Activated gamma-delta T cell (primary cell): ENCODE data around the gene LMO7.
"Not testable (repeated sequence)": the region's sequence is repeated elsewhere in the genome, so short reads cannot be mapped to it uniquely, and the experiment has no call there.

Source experiments
- DNase-seq: peaks from one replicate; lab custom pipeline; 2025; lab: John Stamatoyannopoulos, UW

LMO7 gene

GRCh38 chr13:75771818-75772217 is 135.7 kb downstream of the LMO7 start:
- no peak for DNase-seq

GRCh38 chr13:75774176-75774575 is 138.0 kb downstream of the LMO7 start:
- DNase-seq, result no peak

GRCh38 chr13:75776550-75776949 is 140.4 kb downstream of the LMO7 start:
- no peak for DNase-seq

GRCh38 chr13:75779393-75779792 is 143.3 kb downstream of the LMO7 start:
- no peak for DNase-seq

GRCh38 chr13:75780103-75780502 is 144.0 kb downstream of the LMO7 start:
- DNase-seq, result not testable (repeated sequence)

GRCh38 chr13:75782985-75783384 is 146.9 kb downstream of the LMO7 start:
- no peak for DNase-seq

- DNase-seq, result no peak
Observed at GRCh38 chr13:75784003-75784402, 147.9 kb downstream of the LMO7 start.

- no peak for DNase-seq
Observed at GRCh38 chr13:75785130-75785529, 149.0 kb downstream of the LMO7 start.

GRCh38 chr13:75787249-75787928 is 151.3 kb downstream of the LMO7 start:
- DNase-seq, result no peak

- no peak for DNase-seq
Observed at GRCh38 chr13:75788481-75788981, 152.4 kb downstream of the LMO7 start.

GRCh38 chr13:75789451-75790197 is 153.5 kb downstream of the LMO7 start:
- DNase-seq, result no peak

GRCh38 chr13:75790198-75790970 is 154.3 kb downstream of the LMO7 start:
- no peak for DNase-seq

- no peak for DNase-seq
Observed at GRCh38 chr13:75792526-75793187, 156.5 kb downstream of the LMO7 start.

- not testable (repeated sequence) for DNase-seq
Observed at GRCh38 chr13:75793188-75793567, 157.0 kb downstream of the LMO7 start.

GRCh38 chr13:75794663-75795062 is 158.5 kb downstream of the LMO7 start:
- DNase-seq, result no peak

GRCh38 chr13:75795274-75795673 is 159.1 kb downstream of the LMO7 start:
- DNase-seq, result no peak

GRCh38 chr13:75796825-75797224 is 160.7 kb downstream of the LMO7 start:
- DNase-seq, result no peak

- no peak for DNase-seq
Observed at GRCh38 chr13:75797239-75797638, 161.1 kb downstream of the LMO7 start.

GRCh38 chr13:75797719-75798118 is 161.6 kb downstream of the LMO7 start:
- no peak for DNase-seq

- no peak for DNase-seq
Observed at GRCh38 chr13:75798353-75799255, 162.5 kb downstream of the LMO7 start.

- no peak for DNase-seq
Observed at GRCh38 chr13:75800545-75800944, 164.4 kb downstream of the LMO7 start.
